ENCODE results near the gene GPRASP3. TPM values are rescaled to one million over a fixed set of nuclear protein-coding genes. Genes with fewer than 3 reads are reported as not detected.
"Not testable (repeated sequence)": the region's sequence is repeated elsewhere in the genome, so short reads cannot be mapped to it uniquely, and the experiment has no call there.

GPRASP3 gene
- total and polyA plus RNA-seq, 12 donors, result 0.77 to 10.8 (median 6.6) TPM

- Histone ChIP-seq H3K9me3 (replicated peaks in 1 of 3) (no peaks in the 10 kb centered on the region), H3K27me3 (peaks cover 4% of the 10 kb centered on the region), H3K36me3 (replicated peaks in 1 of 2) (no peaks in the 10 kb centered on the region), H3K27ac (no peak overlapping the region), H3K4me3 (no peak overlapping the region), H3K4me1 (replicated peaks in 1 of 2) (peaks cover 0 to 4% of the 10 kb centered on the region in 2 donors)
- WGBS, 4 donors, result 84 to 97% (median 94%) methylated on average over 3 to 5 of the region's 5 CpGs
- intact Hi-C loops (cut with DNase I), result no loop called here
- TF ChIP-seq, protein P1, sequence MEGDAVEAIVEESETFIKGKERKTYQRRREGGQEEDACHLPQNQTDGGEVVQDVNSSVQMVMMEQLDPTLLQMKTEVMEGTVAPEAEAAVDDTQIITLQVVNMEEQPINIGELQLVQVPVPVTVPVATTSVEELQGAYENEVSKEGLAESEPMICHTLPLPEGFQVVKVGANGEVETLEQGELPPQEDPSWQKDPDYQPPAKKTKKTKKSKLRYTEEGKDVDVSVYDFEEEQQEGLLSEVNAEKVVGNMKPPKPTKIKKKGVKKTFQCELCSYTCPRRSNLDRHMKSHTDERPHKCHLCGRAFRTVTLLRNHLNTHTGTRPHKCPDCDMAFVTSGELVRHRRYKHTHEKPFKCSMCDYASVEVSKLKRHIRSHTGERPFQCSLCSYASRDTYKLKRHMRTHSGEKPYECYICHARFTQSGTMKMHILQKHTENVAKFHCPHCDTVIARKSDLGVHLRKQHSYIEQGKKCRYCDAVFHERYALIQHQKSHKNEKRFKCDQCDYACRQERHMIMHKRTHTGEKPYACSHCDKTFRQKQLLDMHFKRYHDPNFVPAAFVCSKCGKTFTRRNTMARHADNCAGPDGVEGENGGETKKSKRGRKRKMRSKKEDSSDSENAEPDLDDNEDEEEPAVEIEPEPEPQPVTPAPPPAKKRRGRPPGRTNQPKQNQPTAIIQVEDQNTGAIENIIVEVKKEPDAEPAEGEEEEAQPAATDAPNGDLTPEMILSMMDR (IDR thresholded peaks at IDR 0.05), result no peak
- TF ChIP-seq POLR2A (IDR thresholded peaks at IDR 0.05), result no peak
- no peak for DNase-seq
Observed at GRCh38 chrX:102715967-102716366, 4.6 kb upstream of the GPRASP3 start.

GRCh38 chrX:102721169-102721506, 595 bp downstream of the GPRASP3 start:
- DNase-seq; H3K4me1 ChIP-seq (replicated peaks in 1 of 2); intact Hi-C loops (cut with DNase I); H3K27ac ChIP-seq; H3K9me3 ChIP-seq (replicated peaks in 1 of 3); H3K27me3 ChIP-seq; H3K36me3 ChIP-seq (replicated peaks in 1 of 2): not testable (repeated sequence)
- WGBS, 4 donors, result 61 to 70% (median 65%) methylated on average over 6 to 7 of the region's 7 CpGs
- H3K4me3 ChIP-seq, result peak overlapping the region in 1 of 4 donors; percentile 41

DNA sequence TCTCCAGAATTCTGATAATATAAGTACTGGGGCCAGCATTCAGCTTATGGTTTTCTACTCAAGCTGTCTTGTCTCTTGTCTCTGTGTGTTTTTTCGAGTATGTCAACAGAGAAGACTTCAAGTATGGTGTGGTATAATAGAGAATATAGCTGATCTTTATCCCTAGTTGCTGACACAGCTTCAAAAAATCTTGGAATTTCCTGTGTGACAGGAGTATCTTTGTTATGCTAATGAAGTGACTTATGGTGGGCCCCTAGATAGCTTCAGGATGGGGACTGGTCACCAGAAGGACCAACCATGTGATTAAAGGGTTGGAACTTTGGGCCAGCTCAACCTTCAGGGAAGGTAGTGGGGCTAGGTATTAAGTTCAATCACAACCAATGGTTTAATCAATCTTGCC, 2.9 kb downstream of the GPRASP3 start:
- no peaks in the 10 kb centered on the region for H3K27me3 ChIP-seq
- no peak overlapping the region for H3K4me3 ChIP-seq
- WGBS, 4 donors, result 48 to 100% (median 74%) methylated on average over 1 of the region's 1 CpG
- H3K4me1 ChIP-seq (replicated peaks in 1 of 2), result no peaks in the 10 kb centered on the region
- no peaks in the 10 kb centered on the region for H3K36me3 ChIP-seq (replicated peaks in 1 of 2)
- DNase-seq, result no peak
- H3K27ac ChIP-seq, result no peak overlapping the region
- intact Hi-C loops (cut with DNase I), result no loop called here
- TF ChIP-seq POLR2A (IDR thresholded peaks at IDR 0.05), result no peak
- TF ChIP-seq, protein P1 (IDR thresholded peaks at IDR 0.05), result no peak
- H3K9me3 ChIP-seq (replicated peaks in 1 of 3), result no peaks in the 10 kb centered on the region

- TF ChIP-seq POLR2A (IDR thresholded peaks at IDR 0.05), result no peak
- TF ChIP-seq, protein P1 (IDR thresholded peaks at IDR 0.05), result no peak
- H3K9me3 ChIP-seq (replicated peaks in 1 of 3), result no peaks in the 10 kb centered on the region
- WGBS, 4 donors, result 38 to 86% (median 57%) methylated on average over 1 of the region's 1 CpG
- H3K27me3 ChIP-seq, result no peaks in the 10 kb centered on the region
- intact Hi-C loops (cut with DNase I), result no loop called here
- no peak overlapping the region for H3K4me3 ChIP-seq
- no peak for DNase-seq
- H3K4me1 ChIP-seq (replicated peaks in 1 of 2), result no peaks in the 10 kb centered on the region
- H3K27ac ChIP-seq, result no peak overlapping the region
- H3K36me3 ChIP-seq (replicated peaks in 1 of 2), result no peaks in the 10 kb centered on the region
Observed at GRCh38 chrX:102727761-102728160, 7.2 kb downstream of the GPRASP3 start.

DNA sequence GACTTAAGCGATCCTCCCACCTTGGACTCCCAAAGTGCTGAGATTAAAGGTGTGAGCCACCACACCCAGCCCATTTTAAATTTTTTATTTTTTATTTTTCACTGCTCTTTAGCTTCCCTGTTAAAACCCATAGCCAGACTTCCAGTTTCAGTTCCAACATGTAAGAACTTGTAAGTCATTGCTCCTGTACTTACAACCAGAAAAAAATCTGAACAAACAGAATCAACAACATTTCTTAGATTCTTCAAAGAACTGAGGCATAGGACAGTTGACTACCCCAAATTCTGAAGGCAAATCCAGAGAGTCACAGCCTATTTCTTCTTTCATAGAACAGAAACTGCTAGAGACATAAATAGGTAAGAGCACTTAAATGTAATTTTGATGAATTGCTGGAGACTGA, 8.1 kb downstream of the GPRASP3 start:
- Histone ChIP-seq H3K4me3 (no peak overlapping the region), H3K9me3 (replicated peaks in 1 of 3) (no peaks in the 10 kb centered on the region), H3K27me3 (no peaks in the 10 kb centered on the region), H3K4me1 (replicated peaks in 1 of 2) (no peaks in the 10 kb centered on the region), H3K27ac (no peak overlapping the region), H3K36me3 (replicated peaks in 1 of 2) (no peaks in the 10 kb centered on the region)
- TF ChIP-seq, protein P1 (IDR thresholded peaks at IDR 0.05), result no peak
- no peak for TF ChIP-seq POLR2A (IDR thresholded peaks at IDR 0.05)
- no peak for DNase-seq
- 85 to 100% (median 90%) methylated on average over 1 of the region's 1 CpG for WGBS, 4 donors
- intact Hi-C loops (cut with DNase I), result no loop called here

All from adrenal gland (tissue), 12 donors.